Measurements from ENCODE around the gene CNPPD1.

The CNPPD1 gene

GRCh38 chr2:219160186-219161017, 16.3 kb downstream of the CNPPD1 start, which contains the start of gene NHEJ1:
NHEJ1 (minus strand) TSS chr2:219160815; CDS start chr2:219158362, 2,453 bp downstream.
- DNase-seq (ENCODE audit: low spot score in 2 of 2) (peak; percentile 93 to 98), ATAC-seq (peak; percentile 91)
- Mint-ChIP-seq H3K4me1 (peaks cover 23% of the 10 kb centered on the region), H3K27ac (peak within 1 kb of the TSS; percentile 94), H3K36me3 (peaks cover 26% of the 10 kb centered on the region), H3K9me3 (no peaks in the 10 kb centered on the region), H3K4me3 (peak within 1 kb of the TSS; percentile 83)

GRCh38 chr2:219159771-219160185, 16.9 kb downstream of the CNPPD1 start:
- Mint-ChIP-seq H3K36me3 (peaks cover 32% of the 10 kb centered on the region), H3K9me3 (no peaks in the 10 kb centered on the region), H3K27ac (peak overlapping the region; percentile 94), H3K4me3 (peak overlapping the region; percentile 83), H3K4me1 (peaks cover 23% of the 10 kb centered on the region)
- ATAC-seq (peak; percentile 0), DNase-seq (ENCODE audit: low spot score in 2 of 2) (no peak)

GRCh38 chr2:219158586-219158985, 18.1 kb downstream of the CNPPD1 start:
- Mint-ChIP-seq H3K9me3 (no peaks in the 10 kb centered on the region), H3K4me1 (peaks cover 23% of the 10 kb centered on the region), H3K4me3 (no peak overlapping the region), H3K27ac (no peak overlapping the region), H3K36me3 (peaks cover 41% of the 10 kb centered on the region)
- ATAC-seq (no peak), DNase-seq (ENCODE audit: low spot score in 2 of 2) (no peak)

DNA sequence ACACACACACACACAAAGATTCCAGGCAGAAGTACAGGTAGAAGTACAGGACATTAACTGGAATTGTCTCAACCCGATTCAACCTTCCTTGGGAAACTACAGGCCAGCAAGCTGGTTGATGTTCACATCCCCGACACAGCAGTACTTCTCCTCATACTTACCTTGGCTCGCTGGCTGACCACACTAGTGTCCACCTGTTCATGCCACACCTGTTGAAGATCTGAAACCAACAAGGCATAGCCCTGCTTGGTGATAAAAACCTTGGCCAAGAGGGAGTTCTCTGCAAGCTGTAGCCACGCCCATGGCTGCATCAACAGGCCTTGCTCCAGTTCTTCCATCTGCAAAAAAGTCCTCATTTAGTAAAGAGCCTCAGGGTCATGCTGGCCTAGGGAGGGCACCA, 18.7 kb downstream of the CNPPD1 start:
- H3K27ac Mint-ChIP-seq, result peak overlapping the region; percentile 5
- H3K9me3 Mint-ChIP-seq, result no peaks in the 10 kb centered on the region
- ATAC-seq (no peak), DNase-seq (ENCODE audit: low spot score in 2 of 2) (no peak)
- no peak overlapping the region for H3K4me3 Mint-ChIP-seq
- peaks cover 23% of the 10 kb centered on the region for H3K4me1 Mint-ChIP-seq
- peaks cover 46% of the 10 kb centered on the region for H3K36me3 Mint-ChIP-seq

- Mint-ChIP-seq H3K36me3 (peaks cover 50% of the 10 kb centered on the region), H3K27ac (peak overlapping the region; percentile 5), H3K9me3 (no peaks in the 10 kb centered on the region), H3K4me1 (peaks cover 23% of the 10 kb centered on the region), H3K4me3 (no peak overlapping the region)
- no peak for DNase-seq (ENCODE audit: low spot score in 2 of 2)
- ATAC-seq, result no peak
Measured at GRCh38 chr2:219157396-219157795, 19.3 kb downstream of the CNPPD1 start.

GRCh38 chr2:219155054-219155644, 21.6 kb downstream of the CNPPD1 start:
- H3K36me3 Mint-ChIP-seq, result peaks cover 59% of the 10 kb centered on the region
- H3K27ac Mint-ChIP-seq, result no peak overlapping the region
- ATAC-seq (peak; percentile 41), DNase-seq (ENCODE audit: low spot score in 2 of 2) (peak in 1 of 2 donors; percentile 29)
- no peaks in the 10 kb centered on the region for H3K9me3 Mint-ChIP-seq
- H3K4me3 Mint-ChIP-seq, result no peak overlapping the region
- peaks cover 5% of the 10 kb centered on the region for H3K4me1 Mint-ChIP-seq

- no peak overlapping the region for H3K4me3 Mint-ChIP-seq
- H3K9me3 Mint-ChIP-seq, result no peaks in the 10 kb centered on the region
- no peak overlapping the region for H3K27ac Mint-ChIP-seq
- ATAC-seq (no peak), DNase-seq (ENCODE audit: low spot score in 2 of 2) (no peak)
- no peaks in the 10 kb centered on the region for H3K4me1 Mint-ChIP-seq
- peaks cover 90% of the 10 kb centered on the region for H3K36me3 Mint-ChIP-seq
Measured at GRCh38 chr2:219149667-219150066, 27.1 kb downstream of the CNPPD1 start.

- Mint-ChIP-seq H3K4me1 (no peaks in the 10 kb centered on the region), H3K36me3 (peaks cover 91% of the 10 kb centered on the region), H3K9me3 (no peaks in the 10 kb centered on the region), H3K4me3 (no peak overlapping the region), H3K27ac (no peak overlapping the region)
- DNase-seq (ENCODE audit: low spot score in 2 of 2) (no peak), ATAC-seq (no peak)
Measured at GRCh38 chr2:219142329-219142728, 34.4 kb downstream of the CNPPD1 start.

DNA sequence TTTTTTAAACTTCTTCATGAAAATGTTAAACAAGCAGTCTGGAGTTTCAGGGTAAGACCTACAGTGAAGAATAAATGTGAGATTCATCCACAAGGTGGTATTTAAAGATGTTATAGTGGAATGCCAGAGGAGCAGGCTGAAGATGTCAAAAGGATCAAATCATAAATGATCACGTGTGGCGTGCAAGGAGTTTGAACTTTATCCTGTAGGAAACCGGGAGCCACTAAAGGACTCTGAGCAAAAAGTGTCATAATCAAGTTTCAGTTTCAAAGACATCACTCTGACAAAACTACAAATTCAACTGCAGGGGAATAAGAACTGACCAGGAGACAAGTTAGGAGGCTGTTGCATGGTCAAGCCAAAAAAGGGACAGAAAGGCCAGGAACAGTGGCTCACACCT, 36.0 kb downstream of the CNPPD1 start:
- H3K9me3 Mint-ChIP-seq, result no peaks in the 10 kb centered on the region
- DNase-seq (ENCODE audit: low spot score in 2 of 2) (no peak), ATAC-seq (no peak)
- peaks cover 88% of the 10 kb centered on the region for H3K36me3 Mint-ChIP-seq
- no peak overlapping the region for H3K4me3 Mint-ChIP-seq
- H3K4me1 Mint-ChIP-seq, result no peaks in the 10 kb centered on the region
- peak overlapping the region; percentile 9 for H3K27ac Mint-ChIP-seq

DNA sequence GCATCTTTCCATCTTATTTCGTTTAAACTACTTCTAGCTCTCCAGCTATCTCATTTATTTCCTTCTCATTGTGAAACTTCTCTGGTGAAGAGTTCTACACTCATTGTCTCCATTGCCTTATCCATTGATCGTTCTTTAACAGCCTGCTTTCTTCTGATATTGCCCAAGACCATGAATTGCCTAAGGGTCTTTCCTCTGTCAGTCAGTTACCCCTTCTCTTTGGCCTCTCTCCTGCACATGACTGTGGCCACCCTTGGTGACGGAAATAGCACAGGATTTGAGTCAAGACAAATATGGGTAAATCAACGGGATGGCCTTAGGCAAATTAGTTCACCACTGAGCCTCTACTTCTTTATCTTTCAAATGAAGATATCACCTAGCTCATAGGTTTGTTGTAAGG, 42.7 kb downstream of the CNPPD1 start:
- Mint-ChIP-seq H3K27ac (no peak overlapping the region), H3K4me1 (peaks cover 11% of the 10 kb centered on the region), H3K9me3 (no peaks in the 10 kb centered on the region), H3K4me3 (no peak overlapping the region), H3K36me3 (peaks cover 26% of the 10 kb centered on the region)
- ATAC-seq (no peak), DNase-seq (ENCODE audit: low spot score in 2 of 2) (no peak)

- Mint-ChIP-seq H3K27ac (no peak overlapping the region), H3K9me3 (no peaks in the 10 kb centered on the region), H3K36me3 (peaks cover 8% of the 10 kb centered on the region), H3K4me3 (no peak overlapping the region), H3K4me1 (peaks cover 17% of the 10 kb centered on the region)
- DNase-seq (ENCODE audit: low spot score in 2 of 2) (no peak), ATAC-seq (no peak)
Measured at GRCh38 chr2:219131744-219132143, 45.0 kb downstream of the CNPPD1 start.

- H3K36me3 Mint-ChIP-seq, result peaks cover 4% of the 10 kb centered on the region
- H3K4me3 Mint-ChIP-seq, result no peak overlapping the region
- no peaks in the 10 kb centered on the region for H3K9me3 Mint-ChIP-seq
- DNase-seq (ENCODE audit: low spot score in 2 of 2) (no peak), ATAC-seq (no peak)
- peaks cover 22% of the 10 kb centered on the region for H3K4me1 Mint-ChIP-seq
- H3K27ac Mint-ChIP-seq, result no peak overlapping the region
Measured at GRCh38 chr2:219131327-219131726, 45.4 kb downstream of the CNPPD1 start.

GRCh38 chr2:219129589-219129988, 47.1 kb downstream of the CNPPD1 start:
- Mint-ChIP-seq H3K9me3 (no peaks in the 10 kb centered on the region), H3K27ac (no peak overlapping the region), H3K36me3 (peaks cover 6% of the 10 kb centered on the region), H3K4me1 (peaks cover 33% of the 10 kb centered on the region), H3K4me3 (no peak overlapping the region)
- ATAC-seq (no peak), DNase-seq (ENCODE audit: low spot score in 2 of 2) (no peak)

- H3K4me1 Mint-ChIP-seq, result peaks cover 35% of the 10 kb centered on the region
- H3K4me3 Mint-ChIP-seq, result no peak overlapping the region
- DNase-seq (ENCODE audit: low spot score in 2 of 2) (no peak), ATAC-seq (no peak)
- H3K9me3 Mint-ChIP-seq, result no peaks in the 10 kb centered on the region
- H3K36me3 Mint-ChIP-seq, result peaks cover 12% of the 10 kb centered on the region
- no peak overlapping the region for H3K27ac Mint-ChIP-seq
Measured at GRCh38 chr2:219128396-219128795, 48.3 kb downstream of the CNPPD1 start.

- Mint-ChIP-seq H3K4me3 (no peak overlapping the region), H3K27ac (no peak overlapping the region), H3K9me3 (no peaks in the 10 kb centered on the region), H3K36me3 (peaks cover 12% of the 10 kb centered on the region), H3K4me1 (peaks cover 32% of the 10 kb centered on the region)
- ATAC-seq, result no peak
- DNase-seq (ENCODE audit: low spot score in 2 of 2), result no peak
Measured at GRCh38 chr2:219127037-219127635, 49.6 kb downstream of the CNPPD1 start.

- Mint-ChIP-seq H3K4me1 (peaks cover 32% of the 10 kb centered on the region), H3K9me3 (no peaks in the 10 kb centered on the region), H3K36me3 (peaks cover 12% of the 10 kb centered on the region), H3K4me3 (no peak overlapping the region), H3K27ac (no peak overlapping the region)
- ATAC-seq (no peak), DNase-seq (ENCODE audit: low spot score in 2 of 2) (no peak)
Measured at GRCh38 chr2:219126555-219126954, 50.2 kb downstream of the CNPPD1 start.

Data from stimulated activated effector memory CD8-positive, alpha-beta T cell treated with anti-CD3 and anti-CD28 coated beads, Interleukin-12 subunit alpha, Interleukin-12 subunit beta, amount 100 ng/mL, for 72 hours (primary cell).